ENCODE results near the gene TUBG2. TPM values are rescaled to one million over a fixed set of nuclear protein-coding genes. Genes with fewer than 3 reads are reported as not detected.
"Not testable (repeated sequence)": the region's sequence is repeated elsewhere in the genome, so short reads cannot be mapped to it uniquely, and the experiment has no call there.

The TUBG2 gene
- total RNA-seq, 2 experiments from 2014 or later = 10.4 to 23.4 TPM

- no TSS peak for BruUV-seq (replicated peaks)
- ChIA-PET POLR2A (no interaction called here), CTCF (ENCODE audit: unreplicated experiment) (no interaction called here)
- no peak for TF ChIP-seq EZH2phosphoT487 (IDR thresholded peaks at IDR 0.05; ENCODE audit: borderline replicate concordance, low read depth, low read length)
- TF ChIP-seq, protein P1, sequence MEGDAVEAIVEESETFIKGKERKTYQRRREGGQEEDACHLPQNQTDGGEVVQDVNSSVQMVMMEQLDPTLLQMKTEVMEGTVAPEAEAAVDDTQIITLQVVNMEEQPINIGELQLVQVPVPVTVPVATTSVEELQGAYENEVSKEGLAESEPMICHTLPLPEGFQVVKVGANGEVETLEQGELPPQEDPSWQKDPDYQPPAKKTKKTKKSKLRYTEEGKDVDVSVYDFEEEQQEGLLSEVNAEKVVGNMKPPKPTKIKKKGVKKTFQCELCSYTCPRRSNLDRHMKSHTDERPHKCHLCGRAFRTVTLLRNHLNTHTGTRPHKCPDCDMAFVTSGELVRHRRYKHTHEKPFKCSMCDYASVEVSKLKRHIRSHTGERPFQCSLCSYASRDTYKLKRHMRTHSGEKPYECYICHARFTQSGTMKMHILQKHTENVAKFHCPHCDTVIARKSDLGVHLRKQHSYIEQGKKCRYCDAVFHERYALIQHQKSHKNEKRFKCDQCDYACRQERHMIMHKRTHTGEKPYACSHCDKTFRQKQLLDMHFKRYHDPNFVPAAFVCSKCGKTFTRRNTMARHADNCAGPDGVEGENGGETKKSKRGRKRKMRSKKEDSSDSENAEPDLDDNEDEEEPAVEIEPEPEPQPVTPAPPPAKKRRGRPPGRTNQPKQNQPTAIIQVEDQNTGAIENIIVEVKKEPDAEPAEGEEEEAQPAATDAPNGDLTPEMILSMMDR (conservative IDR thresholded peaks at IDR 0.05; ENCODE audit: low read length) = no peak
- Histone ChIP-seq H3K4me1 (ENCODE audit: insufficient read depth, low read length, poor library complexity, severe bottlenecking) (no peaks in the 10 kb centered on the region), H2AFZ (ENCODE audit: low read length) (no peak overlapping the region), H3K27ac (ENCODE audit: low read depth, low read length, poor library complexity, severe bottlenecking) (no peak overlapping the region), H3K79me2 (ENCODE audit: insufficient read depth, low read depth, low read length) (no peaks in the 10 kb centered on the region), H3K4me2 (ENCODE audit: low read length) (no peak overlapping the region), H3K36me3 (ENCODE audit: insufficient read depth, low read length) (peaks cover 23% of the 10 kb centered on the region), H3K4me3 (ENCODE audit: low read depth, low read length, poor library complexity, severe bottlenecking) (no peak overlapping the region), H3K9me2 (ENCODE audit: insufficient read depth, low read length) (no peaks in the 10 kb centered on the region), H4K20me1 (ENCODE audit: insufficient read depth, low read length) (no peaks in the 10 kb centered on the region), H3K9me3 (ENCODE audit: low read length) (no peaks in the 10 kb centered on the region)
- intact Hi-C loops (cut with micrococcal nuclease; ENCODE audit: unreplicated experiment) = no loop called here
- no peak for DNase-seq (ENCODE audit: low spot score)
Observed at GRCh38 chr17:42665581-42666001, 6.5 kb downstream of the TUBG2 start.

- not testable (repeated sequence) for BruUV-seq (replicated peaks)
Observed at GRCh38 chr17:42666126-42666525, 7.0 kb downstream of the TUBG2 start.

DNA sequence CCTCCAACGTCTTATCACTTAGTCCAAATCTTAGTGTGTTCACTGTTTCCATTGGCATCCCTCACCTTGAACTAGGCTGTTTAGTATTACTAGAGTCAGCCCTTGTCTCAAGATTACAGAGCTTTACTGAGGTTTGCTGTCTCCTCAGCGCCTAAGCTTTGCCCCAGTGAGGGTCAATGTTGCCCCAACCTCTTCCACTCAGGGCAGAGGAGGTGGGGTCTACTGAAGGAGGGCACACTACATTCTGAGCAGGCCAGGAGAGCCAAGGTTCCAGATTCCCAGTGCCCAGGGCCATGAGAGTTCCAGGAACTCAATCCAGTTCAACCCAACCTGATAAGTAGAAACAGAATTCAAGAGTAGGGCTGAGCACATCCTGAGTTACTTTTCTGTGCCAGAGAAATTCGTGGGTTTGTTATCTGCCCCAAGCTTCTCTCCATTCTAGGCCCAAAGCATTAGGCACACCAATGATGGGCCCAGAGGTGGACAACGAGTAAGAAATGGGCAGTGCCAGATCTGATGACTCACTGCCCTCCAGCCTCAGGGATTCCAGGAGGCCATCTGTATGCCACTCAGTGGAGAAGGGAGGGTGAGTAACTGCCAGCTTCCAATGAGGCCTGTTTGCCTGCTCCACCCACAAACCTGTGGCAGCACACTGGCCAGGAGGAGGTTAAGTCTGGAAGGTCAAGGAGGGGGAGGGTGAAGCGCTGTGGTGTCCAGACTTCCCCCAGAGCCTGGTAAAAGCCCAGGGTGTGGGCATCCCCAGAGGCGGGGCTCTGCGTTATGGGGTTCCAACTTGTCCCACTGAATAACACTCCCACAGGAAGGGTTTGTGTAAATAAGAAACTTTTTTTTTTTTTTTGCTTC, 8.2 kb downstream of the TUBG2 start:
- no peak for TF ChIP-seq EZH2phosphoT487 (IDR thresholded peaks at IDR 0.05; ENCODE audit: borderline replicate concordance, low read depth, low read length)
- TF ChIP-seq, protein P1 (conservative IDR thresholded peaks at IDR 0.05; ENCODE audit: low read length) = no peak
- Histone ChIP-seq H3K4me3 (ENCODE audit: low read depth, low read length, poor library complexity, severe bottlenecking) (no peak overlapping the region), H3K79me2 (ENCODE audit: insufficient read depth, low read depth, low read length) (no peaks in the 10 kb centered on the region), H3K9me2 (ENCODE audit: insufficient read depth, low read length) (no peaks in the 10 kb centered on the region), H3K9me3 (ENCODE audit: low read length) (no peaks in the 10 kb centered on the region), H3K4me2 (ENCODE audit: low read length) (no peak overlapping the region), H3K36me3 (ENCODE audit: insufficient read depth, low read length) (peaks cover 27% of the 10 kb centered on the region), H4K20me1 (ENCODE audit: insufficient read depth, low read length) (no peaks in the 10 kb centered on the region), H3K4me1 (ENCODE audit: insufficient read depth, low read length, poor library complexity, severe bottlenecking) (no peaks in the 10 kb centered on the region), H2AFZ (ENCODE audit: low read length) (no peak overlapping the region), H3K27ac (ENCODE audit: low read depth, low read length, poor library complexity, severe bottlenecking) (no peak overlapping the region)
- CTCF ChIA-PET (ENCODE audit: unreplicated experiment) = no interaction called here
- POLR2A ChIA-PET = interaction anchor here (0.7 kb wide), 1 partner anchor 59 kb away, joined by 5 read pairs; no protein-coding TSS in a partner anchor
- DNase-seq (ENCODE audit: low spot score) = no peak
- no TSS peak for BruUV-seq (replicated peaks)
- intact Hi-C loops (cut with micrococcal nuclease; ENCODE audit: unreplicated experiment) = no loop called here

More at GRCh38 chr17:42666126-42666525, 7.0 kb downstream of the TUBG2 start:
- H2AFZ ChIP-seq (ENCODE audit: low read length); DNase-seq (ENCODE audit: low spot score); intact Hi-C loops (cut with micrococcal nuclease; ENCODE audit: unreplicated experiment); H4K20me1 ChIP-seq (ENCODE audit: insufficient read depth, low read length); H3K9me3 ChIP-seq (ENCODE audit: low read length); H3K4me3 ChIP-seq (ENCODE audit: low read depth, low read length, poor library complexity, severe bottlenecking); H3K4me1 ChIP-seq (ENCODE audit: insufficient read depth, low read length, poor library complexity, severe bottlenecking); H3K4me2 ChIP-seq (ENCODE audit: low read length); H3K79me2 ChIP-seq (ENCODE audit: insufficient read depth, low read depth, low read length); H3K9me2 ChIP-seq (ENCODE audit: insufficient read depth, low read length); CTCF ChIA-PET (ENCODE audit: unreplicated experiment); H3K27ac ChIP-seq (ENCODE audit: low read depth, low read length, poor library complexity, severe bottlenecking): not testable (repeated sequence)
- H3K36me3 ChIP-seq (ENCODE audit: insufficient read depth, low read length) = peaks cover 27% of the 10 kb centered on the region
- POLR2A ChIA-PET = interaction anchor here (0.7 kb wide), 1 partner anchor 58 kb away, joined by 5 read pairs; no protein-coding TSS in a partner anchor

Data from OCI-LY7 (cell line).